Left lung (tissue), 10 donors: Measurements from ENCODE around the gene SPTY2D1. TPM values are rescaled to one million over a fixed set of nuclear protein-coding genes. Genes with fewer than 3 reads are reported as not detected.
"Not testable (repeated sequence)": the region's sequence is repeated elsewhere in the genome, so short reads cannot be mapped to it uniquely, and the experiment has no call there.

Source experiments
- ATAC-seq: fragments of 200-7000 bp; cut with Tn5 transposase; one replicate; pipeline ENCODE4 v1.9.1; 2020; ENCODE audit warnings: moderate library complexity
- DNase-seq, 4 donors: peaks; one replicate each; pipeline ENCODE4 v3.0.0-alpha.2; 2013 to 2020
- H3K27ac ChIP-seq, 2 donors: fragments of 200-600 bp; sonication (generic) in 1 of 2; one replicate each; pipeline versions ENCODE4 v1.5.0 to v1.8.0; 2020 to 2021
- H3K27me3 ChIP-seq, 2 donors: fragments of 200-600 bp; sonication (generic) in 1 of 2; one replicate each; pipeline versions ENCODE4 v1.5.0 to v1.8.0; 2020 to 2021
- H3K36me3 ChIP-seq, 2 donors: fragments of 200-600 bp; sonication (generic) in 1 of 2; one replicate each; pipeline versions ENCODE4 v1.5.0 to v1.8.0; 2020 to 2021
- H3K4me1 ChIP-seq, 2 donors: fragments of 200-600 bp; one replicate each; pipeline ENCODE4 v1.8.0; 2021
- H3K4me3 ChIP-seq, 2 donors: fragments of 200-600 bp; sonication (generic) in 1 of 2; one replicate each; pipeline versions ENCODE4 v1.5.0 to v1.8.0; 2020 to 2021; ENCODE audit warnings: mild to moderate bottlenecking in 1 of 2
- H3K9me3 ChIP-seq, 2 donors: fragments of 200-600 bp; sonication (generic) in 1 of 2; one replicate each; pipeline versions ENCODE4 v1.5.0 to v1.8.0; 2020 to 2021
- intact Hi-C, 2 donors: fragments of 100-400 bp; cut with DNase I; formaldehyde crosslinking; loops; one replicate each; pipeline versions ENCODE4 v1.11.2 to v1.14.2; 2022
- polyA plus RNA-seq, 6 donors: library from polyadenylated mRNA; unstranded; fragments of 120-200 nt; gene quantifications; one replicate each; pipeline ENCODE4 v1.2.1, GENCODE V29; 2013; ENCODE audit not compliant: insufficient read length in 6 of 6
- total RNA-seq, 2 donors: library from RNA; stranded (reverse); fragmentation: NEBNext Ultra II Directional; extraction: Animal tissue kit (Norgen Biotek cat#: 25700); gene quantifications; one replicate each; pipeline ENCODE4 v1.2.1, GENCODE V29; 2021
- TF ChIP-seq, protein P1 (sequence below), 2 donors: fragments of 200-600 bp; sonication (generic) in 1 of 2; IDR thresholded peaks; one replicate each; pipeline versions ENCODE4 v1.5.0 to v1.8.0; 2021; ENCODE audit warnings: antibody characterized with exemption in 2 of 2
- donor health status: DM: no; HTN: yes; CAD: no.
- donor health status: DM: no; HTN: no; CAD: no.

Gene SPTY2D1
- total and polyA plus RNA-seq, 8 donors, result 18.0 to 26.6 (median 21.6) TPM

DNA sequence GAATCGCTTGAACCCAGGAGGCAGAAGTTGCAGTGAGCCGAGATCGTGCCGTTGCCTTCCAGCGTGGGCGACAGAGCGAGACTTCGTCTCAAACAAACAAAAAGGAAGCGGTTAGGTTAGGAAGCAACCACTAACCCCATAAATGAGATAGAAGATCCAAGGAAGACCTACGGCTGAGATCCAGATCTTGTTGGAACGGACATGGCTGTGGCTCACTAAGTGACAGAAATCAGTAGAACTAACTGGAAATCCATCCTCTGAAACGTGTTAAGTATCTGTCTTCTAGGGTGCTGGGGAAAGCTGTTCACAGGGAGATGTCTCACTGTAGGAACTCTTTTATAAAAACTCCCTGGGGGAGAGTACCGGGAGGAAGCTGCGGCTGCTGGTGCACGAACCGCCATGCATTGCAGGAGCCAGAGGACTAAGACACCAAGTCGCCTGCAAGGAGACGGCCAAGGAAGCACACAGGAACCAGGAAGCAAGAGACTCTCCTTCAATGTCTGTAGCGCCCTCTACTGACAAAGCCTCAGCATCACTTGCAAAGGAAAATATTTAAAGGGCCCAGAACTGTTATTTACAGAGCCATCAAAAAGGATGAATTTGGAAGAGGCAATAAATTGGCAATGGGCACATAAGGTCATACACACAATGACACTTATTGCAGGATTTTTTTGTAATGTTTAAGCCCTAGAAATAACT, 16.9 kb upstream of the SPTY2D1 start:
- TF ChIP-seq, protein P1, sequence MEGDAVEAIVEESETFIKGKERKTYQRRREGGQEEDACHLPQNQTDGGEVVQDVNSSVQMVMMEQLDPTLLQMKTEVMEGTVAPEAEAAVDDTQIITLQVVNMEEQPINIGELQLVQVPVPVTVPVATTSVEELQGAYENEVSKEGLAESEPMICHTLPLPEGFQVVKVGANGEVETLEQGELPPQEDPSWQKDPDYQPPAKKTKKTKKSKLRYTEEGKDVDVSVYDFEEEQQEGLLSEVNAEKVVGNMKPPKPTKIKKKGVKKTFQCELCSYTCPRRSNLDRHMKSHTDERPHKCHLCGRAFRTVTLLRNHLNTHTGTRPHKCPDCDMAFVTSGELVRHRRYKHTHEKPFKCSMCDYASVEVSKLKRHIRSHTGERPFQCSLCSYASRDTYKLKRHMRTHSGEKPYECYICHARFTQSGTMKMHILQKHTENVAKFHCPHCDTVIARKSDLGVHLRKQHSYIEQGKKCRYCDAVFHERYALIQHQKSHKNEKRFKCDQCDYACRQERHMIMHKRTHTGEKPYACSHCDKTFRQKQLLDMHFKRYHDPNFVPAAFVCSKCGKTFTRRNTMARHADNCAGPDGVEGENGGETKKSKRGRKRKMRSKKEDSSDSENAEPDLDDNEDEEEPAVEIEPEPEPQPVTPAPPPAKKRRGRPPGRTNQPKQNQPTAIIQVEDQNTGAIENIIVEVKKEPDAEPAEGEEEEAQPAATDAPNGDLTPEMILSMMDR (IDR thresholded peaks at IDR 0.05), result peak; percentile 34 to 52
- no peaks in the 10 kb centered on the region for H3K9me3 ChIP-seq
- H3K36me3 ChIP-seq, result no peaks in the 10 kb centered on the region
- H3K4me1 ChIP-seq, result no peaks in the 10 kb centered on the region
- no peak overlapping the region for H3K4me3 ChIP-seq
- intact Hi-C loops, result no loop called here
- H3K27me3 ChIP-seq, result no peaks in the 10 kb centered on the region
- DNase-seq (peak in 2 of 4 donors; percentile 27 to 47), ATAC-seq (peak; percentile 89)
- no peak overlapping the region for H3K27ac ChIP-seq

DNA sequence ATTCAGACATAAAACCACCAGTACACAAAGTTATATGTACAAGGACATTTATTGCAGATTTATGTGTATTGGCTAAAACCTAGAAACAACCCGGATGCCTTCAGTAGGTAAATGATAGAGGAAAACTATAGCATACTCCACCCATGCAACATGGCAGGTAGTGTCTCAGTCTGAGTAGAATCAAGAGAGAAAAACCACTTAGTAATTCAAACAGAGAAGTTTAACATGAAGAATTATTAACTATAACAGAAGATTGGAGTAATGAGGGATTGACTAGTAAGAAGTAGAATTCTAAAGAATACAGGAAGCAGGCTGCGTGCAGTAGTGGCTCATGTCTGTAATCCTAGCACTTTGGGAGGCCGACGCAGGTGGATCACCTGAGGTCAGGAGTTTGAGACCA, 16.2 kb upstream of the SPTY2D1 start:
- TF ChIP-seq, protein P1 (IDR thresholded peaks at IDR 0.05), result no peak
- DNase-seq (no peak), ATAC-seq (no peak)
- no peak overlapping the region for H3K27ac ChIP-seq
- no peaks in the 10 kb centered on the region for H3K9me3 ChIP-seq
- H3K4me1 ChIP-seq, result no peaks in the 10 kb centered on the region
- H3K4me3 ChIP-seq, result no peak overlapping the region
- intact Hi-C loops, result no loop called here
- no peaks in the 10 kb centered on the region for H3K36me3 ChIP-seq
- no peaks in the 10 kb centered on the region for H3K27me3 ChIP-seq

DNA sequence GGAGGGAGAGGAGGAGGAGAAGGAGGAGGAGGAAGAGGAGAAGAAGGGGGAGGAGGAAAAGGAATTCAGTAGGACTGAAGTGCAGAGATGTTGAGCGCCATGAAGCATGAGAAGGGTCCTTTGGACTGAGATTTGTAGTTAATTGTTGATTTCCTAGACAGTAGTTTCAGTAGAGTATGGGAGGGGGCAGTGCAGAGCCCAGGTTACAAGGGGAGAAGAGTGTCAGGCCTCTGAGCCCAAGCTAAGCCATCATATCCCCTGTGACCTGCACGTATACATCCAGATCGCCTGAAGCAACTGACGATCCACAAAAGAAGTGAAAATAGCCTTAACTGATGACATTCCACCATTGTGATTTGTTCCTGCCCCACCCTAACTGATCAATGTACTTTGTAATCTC, 8.9 kb upstream of the SPTY2D1 start:
- H3K27me3 ChIP-seq, result peaks cover 3 to 20% of the 10 kb centered on the region in 2 donors
- ATAC-seq, intact Hi-C loops: not testable (repeated sequence)

DNA sequence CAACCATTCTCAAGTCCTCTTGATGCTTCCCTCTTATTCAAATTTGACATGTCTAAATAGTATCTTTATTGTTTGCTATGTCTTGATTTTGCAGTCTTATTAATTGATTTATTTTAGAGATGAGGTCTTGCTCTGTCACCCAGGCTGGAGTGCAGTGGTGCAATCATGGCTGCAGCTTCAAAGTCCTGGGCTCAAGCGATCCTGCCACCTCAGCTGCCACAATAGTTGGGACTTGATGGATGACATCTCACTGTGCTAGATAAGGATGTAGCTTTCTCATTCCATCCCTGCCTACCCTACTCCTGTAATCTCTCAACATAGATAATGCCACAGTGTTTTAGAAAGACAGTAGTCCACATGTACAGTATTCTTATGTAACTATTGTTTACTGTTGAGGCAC, 7.5 kb upstream of the SPTY2D1 start:
- H3K4me3 ChIP-seq, result no peak overlapping the region
- DNase-seq (no peak), ATAC-seq (no peak)
- TF ChIP-seq, protein P1 (IDR thresholded peaks at IDR 0.05), result no peak
- intact Hi-C loops, result no loop called here
- H3K4me1 ChIP-seq, result no peaks in the 10 kb centered on the region
- peaks cover 3 to 24% of the 10 kb centered on the region in 2 donors for H3K27me3 ChIP-seq
- H3K27ac ChIP-seq, result no peak overlapping the region
- no peaks in the 10 kb centered on the region for H3K9me3 ChIP-seq
- no peaks in the 10 kb centered on the region for H3K36me3 ChIP-seq

More for the DNA sequence above, 8.9 kb upstream of the SPTY2D1 start:
- not testable (repeated sequence) for H3K36me3 ChIP-seq, DNase-seq, H3K4me1 ChIP-seq, H3K4me3 ChIP-seq, H3K9me3 ChIP-seq, H3K27ac ChIP-seq

DNA sequence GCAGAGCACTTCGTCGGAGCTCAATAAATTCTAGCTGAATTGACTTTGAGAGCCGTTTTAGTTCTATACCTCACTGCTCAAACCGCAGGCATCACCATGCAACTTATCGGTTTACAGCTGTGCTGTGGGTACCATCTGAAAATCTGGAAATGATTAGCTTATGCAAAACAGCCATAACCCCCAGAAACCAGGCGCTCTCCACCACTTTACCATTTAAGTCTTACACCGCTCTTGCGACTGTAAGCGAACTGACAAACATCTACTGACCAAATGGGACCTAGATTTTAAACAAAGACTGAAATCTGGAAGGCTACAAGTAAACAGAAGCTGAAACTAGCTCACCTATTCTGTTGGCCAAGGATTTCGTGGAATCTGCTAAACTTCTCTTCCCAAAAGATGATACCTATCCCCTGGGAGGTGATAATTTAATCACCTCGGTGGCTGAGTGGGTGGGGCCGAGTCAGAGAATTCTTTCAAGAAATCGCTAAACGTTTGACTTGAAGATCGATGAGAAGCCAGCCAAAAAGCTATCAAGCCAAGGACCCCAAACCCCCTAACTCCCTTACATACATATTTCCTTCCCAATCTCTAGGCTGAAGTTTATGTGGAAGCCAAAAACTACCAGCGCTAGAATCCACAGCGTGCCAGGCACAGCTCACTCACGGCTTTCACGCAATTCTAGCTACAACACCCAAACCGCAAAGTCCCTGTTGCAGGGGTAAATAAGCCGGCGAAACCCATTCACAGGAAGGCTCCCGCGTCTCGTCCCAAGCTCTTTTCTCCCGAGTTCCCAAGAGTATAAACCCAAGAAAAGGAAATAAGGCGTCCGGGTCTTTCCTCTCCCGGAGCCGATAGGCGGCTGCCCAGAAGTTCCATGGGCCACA, 644 bp downstream of the SPTY2D1 start:
- intact Hi-C loops, result no loop called here
- H3K4me3 ChIP-seq, result peak overlapping the region; percentile 61 to 79
- no peak for DNase-seq
- no peaks in the 10 kb centered on the region for H3K9me3 ChIP-seq
- H3K27ac ChIP-seq, result peak overlapping the region; percentile 94
- H3K4me1 ChIP-seq, result peaks cover 12 to 20% of the 10 kb centered on the region in 2 donors
- TF ChIP-seq, protein P1 (IDR thresholded peaks at IDR 0.05), result no peak
- no peak for ATAC-seq
- no peaks in the 10 kb centered on the region for H3K36me3 ChIP-seq
- peaks cover 0 to 4% of the 10 kb centered on the region in 2 donors for H3K27me3 ChIP-seq
